Measurements from ENCODE around the gene OR10H4. TPM values are rescaled to one million over a fixed set of nuclear protein-coding genes. Genes with fewer than 3 reads are reported as not detected.

OR10H4 gene
- total and polyA plus RNA-seq, 2 of the 13 experiments (the other 11 are each of a cell fraction or from before 2014, with no cell fraction given) = not detected

- TF ChIP-seq DZIP1 (CRISPR knock-in tag; IDR thresholded peaks at IDR 0.05) (no peak), KLF15 (CRISPR knock-in tag; IDR thresholded peaks at IDR 0.05; ENCODE audit: borderline replicate concordance) (no peak), MTA1 (CRISPR knock-in tag; IDR thresholded peaks at IDR 0.05; ENCODE audit: borderline replicate concordance) (peak; percentile 76), CHD2 (IDR thresholded peaks at IDR 0.05; ENCODE audit: low read depth, low read length) (no peak), PBX2 (CRISPR knock-in tag; IDR thresholded peaks at IDR 0.05) (no peak), ZNF33B (CRISPR knock-in tag; IDR thresholded peaks at IDR 0.05) (no peak), ZEB1 (IDR thresholded peaks at IDR 0.05; ENCODE audit: insufficient replicate concordance, low read depth) (peak; percentile 13), ZFP41 (CRISPR knock-in tag; IDR thresholded peaks at IDR 0.05; ENCODE audit: borderline replicate concordance) (no peak), NFYC (CRISPR knock-in tag; IDR thresholded peaks at IDR 0.05) (peak; percentile 51), ARNTL (CRISPR knock-in tag; IDR thresholded peaks at IDR 0.05) (no peak), FOXO1 (CRISPR knock-in tag; IDR thresholded peaks at IDR 0.05) (peak; percentile 47; the same call in 1 of the 2 replicates), SRSF4 (IDR thresholded peaks at IDR 0.05; ENCODE audit: low read depth, low read length, poor library complexity, severe bottlenecking) (no peak), SIX4 (CRISPR knock-in tag; IDR thresholded peaks at IDR 0.05) (no peak), ZNF441 (CRISPR knock-in tag; IDR thresholded peaks at IDR 0.05; ENCODE audit: borderline replicate concordance) (no peak), GTF2F1 (IDR thresholded peaks at IDR 0.05; ENCODE audit: low read length) (no peak), ZNF512B (CRISPR knock-in tag; IDR thresholded peaks at IDR 0.05; ENCODE audit: borderline replicate concordance) (no peak), ZNF770 (CRISPR knock-in tag; IDR thresholded peaks at IDR 0.05) (peak; percentile 91), MYNN (CRISPR knock-in tag; IDR thresholded peaks at IDR 0.05; ENCODE audit: low read depth) (no peak), KAT8 (CRISPR knock-in tag; IDR thresholded peaks at IDR 0.05) (peak; percentile 54; the same call in 1 of the 2 replicates), HMG20B (CRISPR knock-in tag; conservative IDR thresholded peaks at IDR 0.05) (0 out of 2 replicates have a peak, but pooled peaks have one; percentile 32), MAFF (IDR thresholded peaks at IDR 0.05; ENCODE audit: low read depth, low read length) (no peak)
Measured at GRCh38 chr19:15934332-15935078, 14.3 kb upstream of the OR10H4 start, which contains the start of gene CYP4F11 (continued).

Data from HepG2 (cell line).